Calu3 (cell line): ENCODE data around the gene ZNF526. TPM values are rescaled to one million over a fixed set of nuclear protein-coding genes. Genes with fewer than 3 reads are reported as not detected.

Source experiments
- BruUV-seq: library from RNA; stranded (reverse); fragments of 400-500 nt; replicated peaks from 2 replicates; lab custom pipeline; 2021; lab: Mats Ljungman, UMichigan
- CTCF ChIA-PET: fragments of 300-600 bp; sonication (Branson Sonifier 250); formaldehyde crosslinking; loops from one replicate; lab custom pipeline; 2022; ENCODE audit warnings: antibody characterized with exemption; lab: Charles Lee
- DNase-seq: peaks from one replicate; pipeline ENCODE4 v3.0.0; 2022
- H3K27ac Mint-ChIP-seq: one replicate; pipeline ENCODE4 v1.8.0; 2022; ENCODE audit warnings: mixed read lengths; ENCODE audit not compliant: unreplicated experiment
- H3K27me3 Mint-ChIP-seq: one replicate; pipeline ENCODE4 v1.8.0; 2022; ENCODE audit warnings: mixed read lengths; ENCODE audit not compliant: unreplicated experiment
- H3K36me3 Mint-ChIP-seq: one replicate; pipeline ENCODE4 v1.8.0; 2022; ENCODE audit warnings: mild to moderate bottlenecking, moderate library complexity, mixed read lengths; ENCODE audit not compliant: insufficient read depth, unreplicated experiment
- H3K4me1 Mint-ChIP-seq: one replicate; pipeline ENCODE4 v1.8.0; 2022; ENCODE audit warnings: mild to moderate bottlenecking, low read depth, mixed read lengths; ENCODE audit not compliant: unreplicated experiment
- H3K4me3 Mint-ChIP-seq: one replicate; pipeline ENCODE4 v1.8.0; 2022; ENCODE audit warnings: mild to moderate bottlenecking, low read depth, moderate library complexity, mixed read lengths; ENCODE audit not compliant: unreplicated experiment
- H3K9me3 Mint-ChIP-seq: one replicate; pipeline ENCODE4 v1.8.0; 2022; ENCODE audit warnings: low read depth, mixed read lengths; ENCODE audit not compliant: unreplicated experiment
- CTCF ChIP-seq: fragments of 200-600 bp; IDR thresholded peaks from one replicate; pipeline ENCODE4 v1.8.0; 2022; ENCODE audit warnings: antibody characterized with exemption; ENCODE audit not compliant: unreplicated experiment
- intact Hi-C: fragments of 100-400 bp; cut with micrococcal nuclease; formaldehyde crosslinking; loops from one replicate; pipeline ENCODE4 v1.10.0; 2022; ENCODE audit not compliant: unreplicated experiment
- total RNA-seq: library from RNA; stranded (reverse); gene quantifications from 2 replicates; pipeline ENCODE4 v1.2.3, GENCODE V29; 2022

ZNF526 gene
- total RNA-seq, 1 experiment from 2014 or later: 25.4 TPM

- Mint-ChIP-seq H3K36me3 (peaks cover 13% of the 10 kb centered on the region), H3K4me1 (peaks cover 8% of the 10 kb centered on the region), H3K27ac (no peak overlapping the region), H3K4me3 (no peak overlapping the region), H3K9me3 (no peaks in the 10 kb centered on the region), H3K27me3 (no peaks in the 10 kb centered on the region)
- CTCF ChIA-PET: interaction anchor here (0.7 kb wide), 1 partner anchor 22 kb away, joined by 3 read pairs; no protein-coding TSS in a partner anchor
- no peak for DNase-seq
- BruUV-seq: no TSS peak
- intact Hi-C loops: no loop called here
- no peak for TF ChIP-seq CTCF
Measured at GRCh38 chr19:42272535-42272897, 52.4 kb downstream of the ZNF526 start.

- Mint-ChIP-seq H3K36me3 (peaks cover 13% of the 10 kb centered on the region), H3K9me3 (no peaks in the 10 kb centered on the region), H3K27me3 (no peaks in the 10 kb centered on the region), H3K27ac (no peak overlapping the region), H3K4me3 (no peak overlapping the region), H3K4me1 (peaks cover 10% of the 10 kb centered on the region)
- BruUV-seq: no TSS peak
- no peak for DNase-seq
- intact Hi-C loops: no loop called here
- no peak for TF ChIP-seq CTCF
- CTCF ChIA-PET: interaction anchor here (0.7 kb wide), 1 partner anchor 22 kb away, joined by 3 read pairs; no protein-coding TSS in a partner anchor
Measured at GRCh38 chr19:42272989-42273406, 52.9 kb downstream of the ZNF526 start.

GRCh38 chr19:42273407-42274064, 53.4 kb downstream of the ZNF526 start:
- Mint-ChIP-seq H3K4me1 (peaks cover 15% of the 10 kb centered on the region), H3K9me3 (no peaks in the 10 kb centered on the region), H3K27ac (no peak overlapping the region), H3K27me3 (no peaks in the 10 kb centered on the region), H3K4me3 (no peak overlapping the region), H3K36me3 (peaks cover 14% of the 10 kb centered on the region)
- no TSS peak for BruUV-seq
- no peak for TF ChIP-seq CTCF
- no peak for DNase-seq
- CTCF ChIA-PET: no interaction called here
- intact Hi-C loops: no loop called here

- intact Hi-C loops: no loop called here
- Mint-ChIP-seq H3K4me1 (peaks cover 21% of the 10 kb centered on the region), H3K9me3 (no peaks in the 10 kb centered on the region), H3K27ac (no peak overlapping the region), H3K4me3 (no peak overlapping the region), H3K27me3 (no peaks in the 10 kb centered on the region), H3K36me3 (peaks cover 20% of the 10 kb centered on the region)
- no peak for DNase-seq
- TF ChIP-seq CTCF: no peak
- CTCF ChIA-PET: no interaction called here
- BruUV-seq: no TSS peak
Measured at GRCh38 chr19:42274065-42274682, 54.1 kb downstream of the ZNF526 start.
